K562 (cell line): ENCODE data around the gene EHD2. TPM values are rescaled to one million over a fixed set of nuclear protein-coding genes. Genes with fewer than 3 reads are reported as not detected.

Experiments used
- BRD9 ChIP-seq: fragments of 450-650 bp; IDR thresholded peaks from 2 replicates; pipeline ENCODE4 v1.6.1; 2018; ENCODE audit warnings: low read depth; ENCODE audit not compliant: partially characterized antibody
- FOXJ3 ChIP-seq: sonication (generic); formaldehyde crosslinking; IDR thresholded peaks from 2 replicates; pipeline ENCODE4 v1.4.0; 2020; ENCODE audit warnings: mild to moderate bottlenecking, missing genetic modification reagents
- NCOA6 ChIP-seq: fragments of 450-650 bp; IDR thresholded peaks from 2 replicates; pipeline ENCODE4 v1.6.1; 2017; ENCODE audit warnings: mild to moderate bottlenecking
- NCOR1 ChIP-seq: fragments of 450-650 bp; IDR thresholded peaks from 2 replicates; pipeline ENCODE4 v1.6.1; 2016; ENCODE audit warnings: mild to moderate bottlenecking, moderate library complexity
- NFIC ChIP-seq: fragments of 450-650 bp; IDR thresholded peaks from 2 replicates; pipeline ENCODE4 v1.6.1; 2017; ENCODE audit warnings: mild to moderate bottlenecking, inconsistent platforms
- PRMT5 ChIP-seq: sonication (generic); formaldehyde crosslinking; IDR thresholded peaks from 2 replicates; pipeline ENCODE4 v1.5.0; 2020; ENCODE audit warnings: missing genetic modification reagents
- PURB ChIP-seq: sonication (generic); formaldehyde crosslinking; IDR thresholded peaks from 2 replicates; pipeline ENCODE4 v1.9.0; 2021; ENCODE audit warnings: low read depth, mild to moderate bottlenecking, missing genetic modification reagents
- SAFB2 ChIP-seq: fragments of 200-400 bp; formaldehyde crosslinking; IDR thresholded peaks from 2 replicates; pipeline ENCODE4 v1.6.1; 2018; ENCODE audit warnings: borderline replicate concordance, low read length, low read depth, moderate library complexity; ENCODE audit not compliant: severe bottlenecking
- SREBF1 ChIP-seq: fragments of 150-350 bp; IDR thresholded peaks from 2 replicates; pipeline ENCODE4 v1.6.1; 2014; ENCODE audit warnings: antibody characterized with exemption, low read depth, low read length, borderline replicate concordance
- TBL1XR1 ChIP-seq, 2 experiments: IDR thresholded peaks; 2 replicates each; pipeline ENCODE4 v1.6.1; 2012; ENCODE audit warnings: improper control_type of control experiment in 2 of 2, low read length in 2 of 2, mild to moderate bottlenecking in 1 of 2
- ZC3H8 ChIP-seq: fragments of 450-650 bp; IDR thresholded peaks from 2 replicates; pipeline ENCODE4 v1.6.1; 2017
- ZNF184 ChIP-seq: sonication (generic); formaldehyde crosslinking; IDR thresholded peaks from 2 replicates; pipeline ENCODE4 v1.5.0; 2020; ENCODE audit warnings: missing genetic modification reagents
- ZNF318 ChIP-seq, 2 experiments: fragments of 450-650 bp; IDR thresholded peaks; 2 replicates each; pipeline ENCODE4 v1.6.1; 2016; ENCODE audit warnings: mild to moderate bottlenecking in 2 of 2, borderline replicate concordance in 1 of 2, low read depth in 1 of 2, moderate library complexity in 1 of 2
- ZNF644 ChIP-seq: fragments of 200-800 bp; sonication (Bioruptor generic); IDR thresholded peaks from 2 replicates; pipeline ENCODE4 v1.6.1; 2016; ENCODE audit warnings: low read depth, missing genetic modification characterization, missing compliant biosample characterization
- polyA plus RNA-seq, 8 experiments: library from polyadenylated mRNA; depleted of rRNA in 4 of 8; stranded (reverse) in 5 of 8; unstranded in 3 of 8; fragments of >200 nt; fragmentation: Nextera tagmentation in 2 of 8; fragmentation: Illumina TruSeq in 1 of 8; extraction: Ambion mirVana in 2 of 8; extraction: Trizol in 1 of 8; gene quantifications; 2 replicates each; pipeline versions ENCODE4 v1.2.1 to v1.2.3, GENCODE V29; 2011 to 2014; ENCODE audit warnings: inconsistent platforms in 1 of 8, missing spikeins in 1 of 8
- total RNA-seq, 7 experiments: library from RNA; depleted of rRNA in 6 of 7; stranded (reverse); fragments of >200 nt in 6 of 7; fragmentation: Illumina TruSeq in 2 of 7; extraction: Trizol in 2 of 7; gene quantifications; 2 replicates each; pipeline versions ENCODE4 v1.2.1 to v1.2.3, GENCODE V29; 2011 to 2021; ENCODE audit warnings: low replicate concordance in 1 of 7
- TF ChIP-seq, protein P1 (sequence below): fragments of 250-450 bp; sonication (Bioruptor Pico); IDR thresholded peaks from 2 replicates; pipeline ENCODE4 v1.4.0; 2020; ENCODE audit warnings: mild to moderate bottlenecking, moderate library complexity, borderline replicate concordance

EHD2 gene
- total and polyA plus RNA-seq, 9 of the 15 experiments (the other 6 are each of a cell fraction or from before 2014, with no cell fraction given): 1.7 to 32.2 (median 3.0) TPM

GRCh38 chr19:47745010-47745901 lies 32.0 kb downstream of the EHD2 start, which contains the start of gene NOP53 (continued):
- TF ChIP-seq ZNF318 (IDR thresholded peaks at IDR 0.05; ENCODE audit: borderline replicate concordance in 1 of 2, low read depth in 1 of 2): no peak
- TF ChIP-seq PURB (CRISPR knock-in tag): no peak
- peak; percentile 36; the same call in 1 of the 2 replicates for TF ChIP-seq NCOR1
- TF ChIP-seq PRMT5: no peak
- TF ChIP-seq TBL1XR1 (IDR thresholded peaks at IDR 0.05; ENCODE audit: low read length in 2 of 2): no peak
- no peak for TF ChIP-seq NCOA6
- peak; percentile 98 for TF ChIP-seq ZNF644 (tag)
- no peak for TF ChIP-seq SAFB2
- TF ChIP-seq BRD9: no peak
- TF ChIP-seq, protein P1, sequence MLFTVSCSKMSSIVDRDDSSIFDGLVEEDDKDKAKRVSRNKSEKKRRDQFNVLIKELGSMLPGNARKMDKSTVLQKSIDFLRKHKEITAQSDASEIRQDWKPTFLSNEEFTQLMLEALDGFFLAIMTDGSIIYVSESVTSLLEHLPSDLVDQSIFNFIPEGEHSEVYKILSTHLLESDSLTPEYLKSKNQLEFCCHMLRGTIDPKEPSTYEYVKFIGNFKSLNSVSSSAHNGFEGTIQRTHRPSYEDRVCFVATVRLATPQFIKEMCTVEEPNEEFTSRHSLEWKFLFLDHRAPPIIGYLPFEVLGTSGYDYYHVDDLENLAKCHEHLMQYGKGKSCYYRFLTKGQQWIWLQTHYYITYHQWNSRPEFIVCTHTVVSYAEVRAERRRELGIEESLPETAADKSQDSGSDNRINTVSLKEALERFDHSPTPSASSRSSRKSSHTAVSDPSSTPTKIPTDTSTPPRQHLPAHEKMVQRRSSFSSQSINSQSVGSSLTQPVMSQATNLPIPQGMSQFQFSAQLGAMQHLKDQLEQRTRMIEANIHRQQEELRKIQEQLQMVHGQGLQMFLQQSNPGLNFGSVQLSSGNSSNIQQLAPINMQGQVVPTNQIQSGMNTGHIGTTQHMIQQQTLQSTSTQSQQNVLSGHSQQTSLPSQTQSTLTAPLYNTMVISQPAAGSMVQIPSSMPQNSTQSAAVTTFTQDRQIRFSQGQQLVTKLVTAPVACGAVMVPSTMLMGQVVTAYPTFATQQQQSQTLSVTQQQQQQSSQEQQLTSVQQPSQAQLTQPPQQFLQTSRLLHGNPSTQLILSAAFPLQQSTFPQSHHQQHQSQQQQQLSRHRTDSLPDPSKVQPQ (CRISPR knock-in tag): no peak
- TF ChIP-seq SREBF1: no peak
- no peak for TF ChIP-seq ZNF184 (CRISPR knock-in tag)
- no peak for TF ChIP-seq FOXJ3 (CRISPR knock-in tag)
- TF ChIP-seq NFIC: peak; percentile 54
- no peak for TF ChIP-seq ZC3H8
